NCI-H187 treated with DMSO at 0.1 percent for 48 hours (cell line): Measurements from ENCODE around the gene ENTREP3.

Source experiments
- DNase-seq: peaks from one replicate; lab custom pipeline; 2025; lab: John Stamatoyannopoulos, UW

Gene ENTREP3

GRCh38 chr1:155198547-155198906 lies 56.8 kb downstream of the ENTREP3 start:
- DNase-seq: no peak

GRCh38 chr1:155197901-155198546 lies 57.3 kb downstream of the ENTREP3 start:
- no peak for DNase-seq
